Karpas-422 (cell line): ENCODE data around the gene CP. TPM values are rescaled to one million over a fixed set of nuclear protein-coding genes. Genes with fewer than 3 reads are reported as not detected.

Experiments used
- DNase-seq: peaks from one replicate; pipeline ENCODE4 v3.0.0-alpha.2; 2015
- H2AFZ ChIP-seq: fragments of 200-600 bp; sonication (generic); 2 replicates; pipeline ENCODE4 v1.6.1; 2014; ENCODE audit warnings: antibody characterized with exemption, low read length, mixed read lengths
- H3K27ac ChIP-seq: fragments of 200-600 bp; sonication (generic); 2 replicates; pipeline ENCODE4 v1.5.1; 2014; ENCODE audit warnings: mild to moderate bottlenecking, low read length, moderate library complexity
- H3K27me3 ChIP-seq: fragments of 200-600 bp; sonication (generic); 2 replicates; pipeline ENCODE4 v1.6.1; 2014; ENCODE audit warnings: low read length, mixed read lengths
- H3K36me3 ChIP-seq: fragments of 200-600 bp; sonication (generic); 2 replicates; pipeline ENCODE4 v1.6.1; 2014; ENCODE audit warnings: low read length, mixed read lengths; ENCODE audit not compliant: insufficient read depth
- H3K4me1 ChIP-seq: fragments of 200-600 bp; sonication (generic); 2 replicates; pipeline ENCODE4 v1.6.1; 2014; ENCODE audit warnings: mild to moderate bottlenecking, low read length, mixed read lengths
- H3K4me2 ChIP-seq: fragments of 200-600 bp; sonication (generic); 2 replicates; pipeline ENCODE4 v1.6.1; 2014; ENCODE audit warnings: low read length, low read depth, mild to moderate bottlenecking; ENCODE audit not compliant: poor library complexity, severe bottlenecking
- H3K4me3 ChIP-seq: fragments of 200-600 bp; sonication (generic); 2 replicates; pipeline ENCODE4 v1.5.1; 2014; ENCODE audit warnings: mild to moderate bottlenecking, antibody characterized with exemption, low read length, mixed read lengths
- H3K79me2 ChIP-seq: fragments of 200-600 bp; sonication (generic); 2 replicates; pipeline ENCODE4 v1.6.1; 2014; ENCODE audit warnings: mild to moderate bottlenecking, low read length, mixed read lengths
- H3K9ac ChIP-seq: fragments of 200-600 bp; sonication (generic); 2 replicates; pipeline ENCODE4 v1.6.0; 2014; ENCODE audit warnings: low read length
- H3K9me2 ChIP-seq: fragments of 200-600 bp; sonication (generic), shearing (Covaris generic); replicated peaks from 2 replicates; pipeline ENCODE4 v1.6.0; 2014; ENCODE audit warnings: mild to moderate bottlenecking, low read length, moderate library complexity; ENCODE audit not compliant: insufficient read depth
- H3K9me3 ChIP-seq: fragments of 300-700, 200-600 bp; sonication (generic); 2 replicates; pipeline ENCODE4 v1.6.1; 2014; ENCODE audit warnings: low read length, mixed read lengths
- H4K20me1 ChIP-seq: fragments of 200-600 bp; sonication (generic); 2 replicates; pipeline ENCODE4 v1.6.1; 2014; ENCODE audit warnings: mild to moderate bottlenecking, antibody characterized with exemption, low read length, low read depth; ENCODE audit not compliant: insufficient read depth
- total RNA-seq: library from RNA; depleted of rRNA; stranded (reverse); fragments of >200 nt; shearing (Covaris generic); gene quantifications from 2 replicates; pipeline ENCODE4 v1.2.3, GENCODE V29; 2014; ENCODE audit warnings: low replicate concordance

CP gene
- total RNA-seq, 1 experiment from 2014 or later: not detected

GRCh38 chr3:149186721-149187120, 34.9 kb downstream of the CP start:
- no peak overlapping the region for H2AFZ ChIP-seq
- H3K9me3 ChIP-seq: no peaks in the 10 kb centered on the region
- no peak overlapping the region for H3K4me2 ChIP-seq
- no peaks in the 10 kb centered on the region for H3K27me3 ChIP-seq
- H3K9me2 ChIP-seq: no peaks in the 10 kb centered on the region
- no peaks in the 10 kb centered on the region for H3K4me1 ChIP-seq
- no peak for DNase-seq
- H3K27ac ChIP-seq: no peak overlapping the region
- no peaks in the 10 kb centered on the region for H3K79me2 ChIP-seq
- H3K9ac ChIP-seq: no peak overlapping the region
- no peak overlapping the region for H3K4me3 ChIP-seq
- no peaks in the 10 kb centered on the region for H3K36me3 ChIP-seq
- no peaks in the 10 kb centered on the region for H4K20me1 ChIP-seq

GRCh38 chr3:149186219-149186618, 35.4 kb downstream of the CP start:
- H3K9ac ChIP-seq: no peak overlapping the region
- no peaks in the 10 kb centered on the region for H3K27me3 ChIP-seq
- H3K9me2 ChIP-seq: no peaks in the 10 kb centered on the region
- no peaks in the 10 kb centered on the region for H4K20me1 ChIP-seq
- H3K9me3 ChIP-seq: no peaks in the 10 kb centered on the region
- H3K4me3 ChIP-seq: no peak overlapping the region
- H3K36me3 ChIP-seq: no peaks in the 10 kb centered on the region
- DNase-seq: no peak
- no peak overlapping the region for H3K4me2 ChIP-seq
- H3K4me1 ChIP-seq: no peaks in the 10 kb centered on the region
- no peak overlapping the region for H2AFZ ChIP-seq
- no peaks in the 10 kb centered on the region for H3K79me2 ChIP-seq
- no peak overlapping the region for H3K27ac ChIP-seq

GRCh38 chr3:149181182-149181581, 40.4 kb downstream of the CP start:
- no peaks in the 10 kb centered on the region for H3K9me3 ChIP-seq
- H3K79me2 ChIP-seq: no peaks in the 10 kb centered on the region
- no peaks in the 10 kb centered on the region for H3K4me1 ChIP-seq
- no peak overlapping the region for H3K4me2 ChIP-seq
- no peak overlapping the region for H3K9ac ChIP-seq
- no peaks in the 10 kb centered on the region for H3K27me3 ChIP-seq
- no peak overlapping the region for H2AFZ ChIP-seq
- H4K20me1 ChIP-seq: no peaks in the 10 kb centered on the region
- no peak overlapping the region for H3K27ac ChIP-seq
- DNase-seq: no peak
- H3K36me3 ChIP-seq: 0 out of 2 replicates have a peak, but pooled peaks cover 2% of the 10 kb centered on the region
- H3K9me2 ChIP-seq: no peaks in the 10 kb centered on the region
- H3K4me3 ChIP-seq: no peak overlapping the region

GRCh38 chr3:149180057-149180573, 41.5 kb downstream of the CP start:
- H3K36me3 ChIP-seq: 0 out of 2 replicates have a peak, but pooled peaks cover 2% of the 10 kb centered on the region
- H3K27me3 ChIP-seq: no peaks in the 10 kb centered on the region
- no peak overlapping the region for H2AFZ ChIP-seq
- H3K27ac ChIP-seq: no peak overlapping the region
- DNase-seq: no peak
- no peak overlapping the region for H3K4me2 ChIP-seq
- H3K4me1 ChIP-seq: no peaks in the 10 kb centered on the region
- H3K9ac ChIP-seq: no peak overlapping the region
- no peaks in the 10 kb centered on the region for H4K20me1 ChIP-seq
- H3K79me2 ChIP-seq: no peaks in the 10 kb centered on the region
- H3K9me3 ChIP-seq: no peaks in the 10 kb centered on the region
- no peaks in the 10 kb centered on the region for H3K9me2 ChIP-seq
- no peak overlapping the region for H3K4me3 ChIP-seq

GRCh38 chr3:149179220-149179619, 42.4 kb downstream of the CP start:
- no peak overlapping the region for H2AFZ ChIP-seq
- no peaks in the 10 kb centered on the region for H3K9me2 ChIP-seq
- 0 out of 2 replicates have a peak, but pooled peaks cover 2% of the 10 kb centered on the region for H3K36me3 ChIP-seq
- no peaks in the 10 kb centered on the region for H3K9me3 ChIP-seq
- no peaks in the 10 kb centered on the region for H3K4me1 ChIP-seq
- H3K4me3 ChIP-seq: no peak overlapping the region
- no peak overlapping the region for H3K9ac ChIP-seq
- DNase-seq: no peak
- H3K79me2 ChIP-seq: no peaks in the 10 kb centered on the region
- no peak overlapping the region for H3K4me2 ChIP-seq
- no peaks in the 10 kb centered on the region for H3K27me3 ChIP-seq
- no peaks in the 10 kb centered on the region for H4K20me1 ChIP-seq
- no peak overlapping the region for H3K27ac ChIP-seq

GRCh38 chr3:149177122-149177521, 44.5 kb downstream of the CP start:
- no peak overlapping the region for H3K9ac ChIP-seq
- H3K9me3 ChIP-seq: no peaks in the 10 kb centered on the region
- H3K36me3 ChIP-seq: peaks cover 8% of the 10 kb centered on the region; the same call in 1 of the 2 replicates
- no peak overlapping the region for H2AFZ ChIP-seq
- no peak overlapping the region for H3K4me2 ChIP-seq
- no peak overlapping the region for H3K27ac ChIP-seq
- no peaks in the 10 kb centered on the region for H3K9me2 ChIP-seq
- H4K20me1 ChIP-seq: no peaks in the 10 kb centered on the region
- H3K4me3 ChIP-seq: no peak overlapping the region
- no peaks in the 10 kb centered on the region for H3K27me3 ChIP-seq
- no peaks in the 10 kb centered on the region for H3K4me1 ChIP-seq
- no peak for DNase-seq
- no peaks in the 10 kb centered on the region for H3K79me2 ChIP-seq

GRCh38 chr3:149174901-149175300, 46.7 kb downstream of the CP start:
- Histone ChIP-seq H3K4me3 (no peak overlapping the region), H3K4me1 (no peaks in the 10 kb centered on the region), H3K27ac (no peak overlapping the region), H2AFZ (no peak overlapping the region), H3K9me3 (no peaks in the 10 kb centered on the region), H4K20me1 (no peaks in the 10 kb centered on the region), H3K79me2 (no peaks in the 10 kb centered on the region), H3K9me2 (no peaks in the 10 kb centered on the region), H3K9ac (no peak overlapping the region), H3K27me3 (no peaks in the 10 kb centered on the region), H3K4me2 (no peak overlapping the region), H3K36me3 (peaks cover 23% of the 10 kb centered on the region)
- no peak for DNase-seq

GRCh38 chr3:149170672-149171071, 51.0 kb downstream of the CP start:
- H3K4me1 ChIP-seq: peaks cover 20% of the 10 kb centered on the region
- H3K27ac ChIP-seq: no peak overlapping the region
- H3K9me3 ChIP-seq: no peaks in the 10 kb centered on the region
- H4K20me1 ChIP-seq: no peaks in the 10 kb centered on the region
- no peak overlapping the region for H3K9ac ChIP-seq
- no peak overlapping the region for H3K4me2 ChIP-seq
- no peak overlapping the region for H3K4me3 ChIP-seq
- H2AFZ ChIP-seq: no peak overlapping the region
- H3K36me3 ChIP-seq: peaks cover 62% of the 10 kb centered on the region
- H3K27me3 ChIP-seq: no peaks in the 10 kb centered on the region
- H3K79me2 ChIP-seq: 0 out of 2 replicates have a peak, but pooled peaks cover 2% of the 10 kb centered on the region
- H3K9me2 ChIP-seq: no peaks in the 10 kb centered on the region
- DNase-seq: no peak
